ENCODE measurements around the gene ERICH6B. TPM values are rescaled to one million over a fixed set of nuclear protein-coding genes. Genes with fewer than 3 reads are reported as not detected.
A peak's percentile ranks its signal among the peaks of the same experiment; 100 is the strongest.

ERICH6B gene
- total RNA-seq, 1 donor from 2014 or later = not detected

- Mint-ChIP-seq H3K27ac (no peak overlapping the region), H3K36me3 (no peaks in the 10 kb centered on the region), H3K4me1 (ENCODE audit: unreplicated experiment) (peaks cover 5% of the 10 kb centered on the region), H3K27me3 (peaks cover 28% of the 10 kb centered on the region), H3K4me3 (no peak overlapping the region), H3K9me3 (no peaks in the 10 kb centered on the region)
- no peak for DNase-seq (ENCODE audit: extremely low spot score, unreplicated experiment)
- no peak for TF ChIP-seq CTCF (conservative IDR thresholded peaks at IDR 0.05)
These were observed 12.1 kb upstream of the ERICH6B start for GRCh38 chr13:45627656-45628055.

- H3K27ac Mint-ChIP-seq = no peak overlapping the region
- no peak for DNase-seq (ENCODE audit: extremely low spot score, unreplicated experiment)
- H3K36me3 Mint-ChIP-seq = no peaks in the 10 kb centered on the region
- H3K4me1 Mint-ChIP-seq (ENCODE audit: unreplicated experiment) = peaks cover 5% of the 10 kb centered on the region
- peaks cover 28% of the 10 kb centered on the region for H3K27me3 Mint-ChIP-seq
- TF ChIP-seq CTCF (conservative IDR thresholded peaks at IDR 0.05) = no peak
- no peak overlapping the region for H3K4me3 Mint-ChIP-seq
- no peaks in the 10 kb centered on the region for H3K9me3 Mint-ChIP-seq
These were observed 11.3 kb upstream of the ERICH6B start for GRCh38 chr13:45626731-45627374.

GRCh38 chr13:45623516-45624090, 8.1 kb upstream of the ERICH6B start:
- H3K36me3 Mint-ChIP-seq = no peaks in the 10 kb centered on the region
- DNase-seq (ENCODE audit: extremely low spot score, unreplicated experiment) = no peak
- H3K27me3 Mint-ChIP-seq = peaks cover 32% of the 10 kb centered on the region
- H3K9me3 Mint-ChIP-seq = no peaks in the 10 kb centered on the region
- no peak overlapping the region for H3K27ac Mint-ChIP-seq
- no peak overlapping the region for H3K4me3 Mint-ChIP-seq
- no peaks in the 10 kb centered on the region for H3K4me1 Mint-ChIP-seq (ENCODE audit: unreplicated experiment)
- TF ChIP-seq CTCF (conservative IDR thresholded peaks at IDR 0.05) = peak; percentile 77

GRCh38 chr13:45621950-45622349, 6.4 kb upstream of the ERICH6B start:
- Mint-ChIP-seq H3K36me3 (no peaks in the 10 kb centered on the region), H3K27ac (no peak overlapping the region), H3K4me1 (ENCODE audit: unreplicated experiment) (no peaks in the 10 kb centered on the region), H3K4me3 (no peak overlapping the region), H3K27me3 (peaks cover 49% of the 10 kb centered on the region), H3K9me3 (no peaks in the 10 kb centered on the region)
- no peak for TF ChIP-seq CTCF (conservative IDR thresholded peaks at IDR 0.05)
- DNase-seq (ENCODE audit: extremely low spot score, unreplicated experiment) = no peak

GRCh38 chr13:45607931-45608330, 7.6 kb downstream of the ERICH6B start:
- Mint-ChIP-seq H3K27ac (no peak overlapping the region), H3K4me1 (ENCODE audit: unreplicated experiment) (no peaks in the 10 kb centered on the region), H3K4me3 (no peak overlapping the region), H3K36me3 (no peaks in the 10 kb centered on the region), H3K27me3 (peaks cover 30% of the 10 kb centered on the region), H3K9me3 (no peaks in the 10 kb centered on the region)
- no peak for TF ChIP-seq CTCF (conservative IDR thresholded peaks at IDR 0.05)
- no peak for DNase-seq (ENCODE audit: extremely low spot score, unreplicated experiment)
